Fibroblast of villous mesenchyme (primary cell): Measurements from ENCODE around the gene ADCY7. TPM values are rescaled to one million over a fixed set of nuclear protein-coding genes. Genes with fewer than 3 reads are reported as not detected.

Experiments used
- DNase-seq: peaks from one replicate; pipeline ENCODE4 v3.0.0-alpha.2; 2010; ENCODE audit warnings: low read depth
- H3K4me3 ChIP-seq: 2 replicates; pipeline ENCODE4 v1.5.1; 2011; ENCODE audit warnings: low read depth, mild to moderate bottlenecking, low read length
- total RNA-seq: library from RNA; depleted of rRNA; stranded (reverse); fragments of >200 nt; gene quantifications from 2 replicates; pipeline ENCODE4 v1.2.3, GENCODE V29; 2012
- TF ChIP-seq, protein P1 (sequence below): IDR thresholded peaks from 2 replicates; pipeline ENCODE4 v1.5.1; 2012; ENCODE audit warnings: low read depth, mild to moderate bottlenecking, low read length; ENCODE audit not compliant: insufficient read depth

ADCY7 gene
- total RNA-seq, 1 donor = 44.9 TPM

DNA sequence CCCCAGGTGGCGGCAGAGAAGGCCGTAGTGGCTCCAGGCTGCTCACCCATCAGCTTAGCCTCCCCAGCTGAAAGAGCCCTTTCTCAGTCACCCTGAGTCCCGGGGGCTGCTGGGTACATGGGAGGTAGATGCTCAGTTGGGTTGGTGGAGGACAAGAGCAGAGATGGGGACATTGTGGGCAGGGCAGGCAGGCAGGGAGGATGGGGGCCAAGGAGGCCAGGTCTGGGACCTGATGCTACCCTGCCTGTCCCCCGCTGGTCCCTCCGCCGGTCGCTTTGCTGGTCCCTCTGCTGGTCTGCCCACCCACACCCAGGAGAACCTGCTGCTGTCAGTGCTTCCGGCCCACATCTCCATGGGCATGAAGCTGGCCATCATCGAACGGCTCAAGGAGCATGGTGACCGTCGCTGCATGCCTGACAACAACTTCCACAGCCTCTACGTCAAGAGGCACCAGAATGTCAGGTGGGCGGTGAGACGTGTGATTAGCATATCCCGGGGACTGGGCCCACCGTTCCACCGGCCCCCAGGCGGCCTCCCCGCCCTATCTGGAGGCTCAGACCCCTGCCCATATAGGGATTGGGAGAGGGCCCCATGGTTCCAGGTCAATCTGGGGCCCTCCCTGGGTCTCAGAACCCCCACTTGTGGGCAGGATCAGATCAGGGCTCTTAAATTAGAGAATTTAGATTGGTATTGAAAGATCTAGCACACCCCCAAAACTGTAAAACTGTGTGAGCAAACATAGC lies 26.9 kb downstream of the ADCY7 start:
- H3K4me3 ChIP-seq = no peak overlapping the region
- no peak for DNase-seq
- TF ChIP-seq, protein P1, sequence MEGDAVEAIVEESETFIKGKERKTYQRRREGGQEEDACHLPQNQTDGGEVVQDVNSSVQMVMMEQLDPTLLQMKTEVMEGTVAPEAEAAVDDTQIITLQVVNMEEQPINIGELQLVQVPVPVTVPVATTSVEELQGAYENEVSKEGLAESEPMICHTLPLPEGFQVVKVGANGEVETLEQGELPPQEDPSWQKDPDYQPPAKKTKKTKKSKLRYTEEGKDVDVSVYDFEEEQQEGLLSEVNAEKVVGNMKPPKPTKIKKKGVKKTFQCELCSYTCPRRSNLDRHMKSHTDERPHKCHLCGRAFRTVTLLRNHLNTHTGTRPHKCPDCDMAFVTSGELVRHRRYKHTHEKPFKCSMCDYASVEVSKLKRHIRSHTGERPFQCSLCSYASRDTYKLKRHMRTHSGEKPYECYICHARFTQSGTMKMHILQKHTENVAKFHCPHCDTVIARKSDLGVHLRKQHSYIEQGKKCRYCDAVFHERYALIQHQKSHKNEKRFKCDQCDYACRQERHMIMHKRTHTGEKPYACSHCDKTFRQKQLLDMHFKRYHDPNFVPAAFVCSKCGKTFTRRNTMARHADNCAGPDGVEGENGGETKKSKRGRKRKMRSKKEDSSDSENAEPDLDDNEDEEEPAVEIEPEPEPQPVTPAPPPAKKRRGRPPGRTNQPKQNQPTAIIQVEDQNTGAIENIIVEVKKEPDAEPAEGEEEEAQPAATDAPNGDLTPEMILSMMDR = no peak

DNA sequence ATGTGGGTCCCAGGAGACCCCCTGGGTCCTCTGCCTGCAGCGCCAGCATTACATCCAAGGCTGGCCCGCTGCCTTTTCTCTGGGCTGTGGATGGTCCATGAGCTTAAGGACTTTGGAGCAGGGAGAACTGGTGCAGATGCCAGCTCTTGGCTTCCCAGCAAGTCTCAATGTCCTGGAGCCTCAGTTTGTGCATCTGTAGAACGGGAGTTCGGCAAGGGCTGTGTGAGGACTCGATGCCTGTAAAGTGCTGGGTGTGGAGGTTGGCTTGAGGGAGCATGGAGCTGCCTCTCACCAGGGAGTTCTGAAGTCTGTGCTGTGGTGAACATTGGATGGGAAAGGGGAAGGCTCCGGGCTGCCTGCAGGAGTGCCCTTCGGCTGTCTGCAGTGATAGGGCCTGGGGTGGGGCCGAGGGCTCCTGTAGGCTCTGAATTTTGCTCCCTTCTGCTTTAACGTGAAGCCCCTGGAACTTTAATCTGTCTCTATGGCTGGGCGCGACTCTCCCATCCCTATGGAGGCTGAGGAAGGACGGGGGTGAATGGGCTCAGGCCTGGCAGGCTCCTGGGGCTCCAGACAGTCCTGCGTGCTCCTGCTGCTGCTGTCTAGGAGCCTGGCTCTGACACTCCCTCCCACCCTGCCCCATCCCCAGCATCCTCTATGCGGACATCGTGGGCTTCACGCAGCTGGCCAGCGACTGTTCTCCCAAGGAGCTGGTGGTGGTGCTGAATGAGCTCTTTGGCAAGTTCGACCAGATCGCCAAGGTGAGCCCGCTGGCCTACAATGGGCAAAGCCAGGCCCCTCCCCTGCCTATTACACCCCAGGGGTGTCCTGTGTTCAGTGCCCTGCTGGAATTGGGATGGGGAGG lies 27.9 kb downstream of the ADCY7 start:
- no peak overlapping the region for H3K4me3 ChIP-seq
- TF ChIP-seq, protein P1 = no peak
- DNase-seq = no peak

DNA sequence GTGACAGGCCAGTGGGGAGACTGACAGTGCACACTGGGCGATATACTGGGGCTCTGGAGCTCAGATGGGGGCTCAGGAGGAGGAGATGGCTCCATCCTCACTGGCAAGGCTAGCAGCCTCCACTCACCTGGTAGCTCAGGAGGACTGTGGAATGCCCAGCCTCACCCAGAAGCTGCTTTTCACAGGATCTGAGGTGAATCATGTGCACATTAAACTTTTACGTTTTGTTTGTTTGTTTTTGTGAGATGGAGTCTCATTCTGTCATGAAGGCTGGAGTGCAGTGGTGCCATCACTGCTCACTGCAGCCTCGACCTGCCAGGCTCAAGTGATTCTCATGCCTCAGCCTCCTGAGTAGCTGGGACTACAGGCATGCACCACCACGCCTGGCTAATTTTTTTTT lies 28.6 kb downstream of the ADCY7 start:
- TF ChIP-seq, protein P1 = no peak
- no peak overlapping the region for H3K4me3 ChIP-seq
- DNase-seq = no peak

DNA sequence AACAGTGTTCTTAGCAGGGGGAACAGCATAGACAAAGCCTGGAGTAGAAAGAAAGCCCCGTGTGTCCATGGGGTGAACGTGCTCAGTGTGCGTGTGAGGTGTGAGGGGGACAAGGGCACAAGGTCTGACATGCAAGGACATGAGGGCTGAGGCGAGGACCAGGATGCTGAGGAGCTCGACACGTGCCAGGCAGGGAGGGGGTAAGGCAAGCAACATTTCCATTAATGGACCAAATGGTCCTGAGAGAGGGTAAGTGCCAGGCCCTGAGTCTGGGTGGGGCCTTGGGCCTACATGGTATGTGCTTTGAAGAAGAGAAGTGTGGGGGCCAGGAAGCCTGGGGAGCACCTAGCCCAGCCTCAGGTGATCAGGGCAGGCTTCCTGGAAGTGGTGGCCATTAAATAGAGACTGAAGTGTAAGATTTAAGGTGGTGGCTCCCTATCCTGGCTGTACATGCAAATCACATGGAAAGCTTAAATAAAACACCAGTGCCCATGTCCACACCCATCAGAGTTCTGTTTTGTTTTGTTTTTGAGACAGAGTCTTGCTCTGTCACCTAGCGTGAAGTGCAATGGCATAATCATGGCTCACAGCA lies 29.3 kb downstream of the ADCY7 start:
- H3K4me3 ChIP-seq = no peak overlapping the region
- TF ChIP-seq, protein P1 = no peak
- no peak for DNase-seq

DNA sequence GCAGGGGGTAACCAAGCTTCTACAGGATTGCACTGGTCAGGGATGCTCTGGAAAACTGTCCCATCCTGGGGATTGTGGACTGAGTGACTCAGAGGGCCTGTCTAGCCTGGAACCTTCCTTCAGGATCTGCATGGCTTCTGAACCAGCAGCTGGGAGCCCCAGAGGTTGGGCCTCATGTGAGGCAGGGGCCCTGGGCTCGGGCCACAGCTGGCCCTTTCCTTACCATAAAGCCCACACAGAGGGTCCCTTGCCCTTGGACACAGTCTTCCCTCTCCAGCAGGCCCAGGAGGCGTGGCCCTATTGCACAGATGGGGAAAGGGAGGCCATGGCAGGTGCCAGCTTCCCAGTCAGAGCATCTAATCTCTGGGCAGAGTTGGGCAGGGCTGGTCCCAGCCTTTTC lies 30.5 kb downstream of the ADCY7 start:
- DNase-seq = no peak
- TF ChIP-seq, protein P1 = no peak
- H3K4me3 ChIP-seq = no peak overlapping the region

DNA sequence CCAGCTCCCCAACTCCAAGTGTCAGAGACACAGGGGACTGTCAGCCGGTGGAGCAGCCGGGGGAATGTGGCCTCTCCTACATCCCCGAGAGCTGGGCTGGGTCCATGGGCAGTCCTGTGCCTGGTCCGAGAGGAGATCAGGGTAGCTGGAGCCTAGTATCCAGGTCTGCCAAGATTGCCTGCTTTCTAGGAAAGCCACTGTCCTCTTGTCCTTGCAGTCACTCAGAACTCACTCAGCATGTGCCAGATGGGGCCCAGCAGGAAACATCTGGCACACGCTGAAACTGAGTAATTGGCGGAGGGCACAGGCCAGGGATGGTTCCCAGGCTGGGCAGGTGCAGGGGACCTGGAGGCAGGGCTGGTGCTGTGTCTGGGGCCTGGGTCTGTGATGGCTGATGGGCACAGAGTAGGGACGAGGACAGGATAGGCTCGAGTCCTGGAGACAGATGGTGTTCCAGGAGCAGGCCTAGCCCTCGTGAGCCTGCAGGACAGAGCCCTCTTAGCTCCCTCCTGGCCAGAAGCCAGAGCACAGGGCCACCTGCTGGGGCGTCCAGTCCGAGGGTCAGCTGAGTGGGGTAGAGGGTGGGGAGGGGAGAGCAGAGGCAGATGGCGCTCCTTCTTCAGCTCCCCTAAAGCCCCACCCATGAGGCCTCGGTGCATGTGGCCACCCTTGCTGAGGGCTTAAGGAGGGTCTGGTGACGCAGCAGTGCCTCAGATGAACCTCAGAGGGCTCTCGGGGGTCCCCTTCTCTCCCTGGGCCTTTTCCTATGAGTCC lies 31.1 kb downstream of the ADCY7 start:
- TF ChIP-seq, protein P1 = no peak
- DNase-seq = no peak

More for the DNA sequence above, 31.1 kb downstream of the ADCY7 start:
- no peak overlapping the region for H3K4me3 ChIP-seq
